ENCODE data around the gene KRT15.

KRT15 gene

DNA sequence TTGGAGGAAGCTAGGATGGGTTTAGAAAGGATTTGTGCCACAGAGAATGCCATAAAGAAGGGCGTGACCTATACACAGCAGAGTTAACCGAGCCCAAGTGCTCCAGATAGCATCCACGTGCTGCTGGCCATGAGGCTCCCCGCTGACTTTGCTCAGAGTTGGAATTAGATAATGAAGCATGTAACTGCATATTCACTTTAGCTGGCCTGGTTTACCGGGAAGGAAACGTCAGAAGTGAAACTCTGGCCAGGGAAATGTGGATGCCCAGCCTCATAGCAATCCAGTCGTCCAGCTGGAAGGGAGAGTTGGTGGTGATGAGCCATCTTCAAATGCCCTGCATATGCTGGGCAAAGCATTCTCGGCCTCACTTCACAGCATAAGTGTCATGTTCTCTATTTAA lies 43.8 kb downstream of the KRT15 start:
- Histone ChIP-seq H3K36me3 (ENCODE audit: control insufficient read depth, insufficient read depth, low read length) (no peaks in the 10 kb centered on the region), H3K4me1 (ENCODE audit: control insufficient read depth, insufficient read depth, low read length) (no peaks in the 10 kb centered on the region), H3K27ac (ENCODE audit: low read depth, low read length) (no peak overlapping the region), H3K9ac (ENCODE audit: low read length) (no peak overlapping the region), H3K27me3 (ENCODE audit: control insufficient read depth, insufficient read depth, low read length) (no peaks in the 10 kb centered on the region), H3K4me3 (ENCODE audit: low read depth, low read length) (no peak overlapping the region), H3K9me3 (ENCODE audit: control insufficient read depth, insufficient read depth, low read depth, low read length) (peaks cover 8% of the 10 kb centered on the region; the same call in 1 of the 2 replicates)

DNA sequence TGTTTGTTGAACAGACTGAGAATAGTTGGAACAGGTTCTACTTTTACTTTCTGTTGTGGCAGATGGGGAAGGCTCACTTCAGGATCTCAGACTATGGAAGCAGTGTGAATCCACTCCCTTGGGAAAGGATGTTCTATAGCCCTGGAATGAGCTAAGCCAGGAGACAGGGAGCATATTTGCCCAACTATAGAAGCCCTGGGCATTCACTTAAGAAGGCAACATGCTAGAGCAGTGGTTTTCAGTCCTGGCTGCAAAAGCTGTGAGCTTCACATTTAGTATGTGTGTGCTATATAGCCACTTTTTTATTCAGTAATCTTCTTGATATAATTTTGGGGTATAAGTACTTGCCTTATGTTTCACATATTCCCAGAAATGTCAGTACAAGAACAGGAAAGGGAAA lies 50.3 kb downstream of the KRT15 start:
- H3K4me3 ChIP-seq (ENCODE audit: low read depth, low read length): no peak overlapping the region
- H3K27me3 ChIP-seq (ENCODE audit: control insufficient read depth, insufficient read depth, low read length): no peaks in the 10 kb centered on the region
- no peak overlapping the region for H3K9ac ChIP-seq (ENCODE audit: low read length)
- H3K9me3 ChIP-seq (ENCODE audit: control insufficient read depth, insufficient read depth, low read depth, low read length): peaks cover 17% of the 10 kb centered on the region
- H3K4me1 ChIP-seq (ENCODE audit: control insufficient read depth, insufficient read depth, low read length): no peaks in the 10 kb centered on the region
- H3K27ac ChIP-seq (ENCODE audit: low read depth, low read length): no peak overlapping the region
- H3K36me3 ChIP-seq (ENCODE audit: control insufficient read depth, insufficient read depth, low read length): no peaks in the 10 kb centered on the region

DNA sequence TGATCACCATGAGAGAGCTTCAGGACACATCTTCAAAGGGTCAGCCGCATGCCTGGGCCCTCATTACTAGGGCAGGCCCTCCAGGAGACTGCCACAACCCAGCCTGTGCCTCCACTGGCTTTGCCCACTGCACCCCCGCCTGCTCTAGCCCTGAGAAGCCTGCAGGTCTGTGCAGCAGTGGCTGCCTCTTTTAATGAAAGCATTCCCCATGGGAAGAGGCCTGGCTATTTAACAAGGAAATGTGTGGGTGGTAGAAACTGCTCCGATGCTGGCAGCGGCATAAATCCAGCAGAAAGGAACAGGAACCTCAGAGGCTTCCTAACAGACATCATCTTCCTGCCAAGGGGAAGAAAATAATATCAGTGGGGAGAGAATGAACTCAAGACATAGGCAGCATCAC lies 51.1 kb downstream of the KRT15 start:
- no peaks in the 10 kb centered on the region for H3K27me3 ChIP-seq (ENCODE audit: control insufficient read depth, insufficient read depth, low read length)
- H3K4me3 ChIP-seq (ENCODE audit: low read depth, low read length): no peak overlapping the region
- H3K4me1 ChIP-seq (ENCODE audit: control insufficient read depth, insufficient read depth, low read length): no peaks in the 10 kb centered on the region
- H3K9ac ChIP-seq (ENCODE audit: low read length): no peak overlapping the region
- no peaks in the 10 kb centered on the region for H3K36me3 ChIP-seq (ENCODE audit: control insufficient read depth, insufficient read depth, low read length)
- H3K9me3 ChIP-seq (ENCODE audit: control insufficient read depth, insufficient read depth, low read depth, low read length): peaks cover 17% of the 10 kb centered on the region
- H3K27ac ChIP-seq (ENCODE audit: low read depth, low read length): no peak overlapping the region

DNA sequence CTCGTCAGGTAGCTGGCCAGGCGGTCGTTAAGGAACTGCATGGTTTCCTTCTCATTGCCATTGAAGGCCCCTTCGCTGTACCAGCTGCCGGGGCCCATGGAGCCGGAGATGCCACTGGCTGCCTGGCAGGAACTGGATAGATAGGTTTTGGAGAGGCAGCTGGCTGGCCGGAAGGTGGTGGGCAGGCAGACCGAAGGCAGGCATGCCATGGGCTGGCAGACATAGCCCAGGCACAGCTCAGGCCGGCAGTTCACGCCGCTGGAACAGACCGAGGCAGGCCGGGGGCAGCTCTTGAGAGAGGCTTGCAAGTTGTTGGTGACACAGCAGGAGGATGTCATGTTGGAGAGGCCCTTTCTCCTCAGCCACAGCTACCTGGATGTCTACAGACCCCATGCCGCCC lies 51.7 kb downstream of the KRT15 start, which contains the start of gene KRT32:
TSS of gene KRT32 (minus strand) at position 399 of the 400 bp plus-strand sequence. CDS start at position 338, 61 bp downstream.
- no peak within 1 kb of the TSS for H3K9ac ChIP-seq (ENCODE audit: low read length)
- peaks cover 17% of the 10 kb centered on the region for H3K9me3 ChIP-seq (ENCODE audit: control insufficient read depth, insufficient read depth, low read depth, low read length)
- H3K4me1 ChIP-seq (ENCODE audit: control insufficient read depth, insufficient read depth, low read length): no peaks in the 10 kb centered on the region
- no peaks in the 10 kb centered on the region for H3K36me3 ChIP-seq (ENCODE audit: control insufficient read depth, insufficient read depth, low read length)
- no peak within 1 kb of the TSS for H3K27ac ChIP-seq (ENCODE audit: low read depth, low read length)
- H3K27me3 ChIP-seq (ENCODE audit: control insufficient read depth, insufficient read depth, low read length): no peaks in the 10 kb centered on the region
- no peak within 1 kb of the TSS for H3K4me3 ChIP-seq (ENCODE audit: low read depth, low read length)

DNA sequence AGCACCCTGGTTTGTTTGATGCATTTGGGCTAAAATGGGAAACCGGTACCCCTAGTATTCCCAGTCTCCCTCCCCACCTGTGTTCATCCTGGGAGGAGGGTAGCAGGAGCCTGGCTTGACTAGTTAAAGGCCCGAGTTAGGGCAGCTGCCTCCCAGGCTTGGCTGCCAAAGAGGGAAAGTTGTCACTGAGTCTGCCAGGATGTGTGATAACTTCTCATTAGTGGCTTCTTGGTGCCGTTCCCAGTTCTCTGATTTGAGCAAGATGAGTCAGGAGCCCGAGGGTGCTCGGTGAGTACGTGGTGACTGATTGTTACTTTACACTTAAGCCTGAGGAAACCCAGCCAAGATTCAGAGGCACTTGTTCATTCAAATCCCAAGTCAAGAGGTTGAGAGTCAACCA lies 54.0 kb downstream of the KRT15 start:
- peaks cover 9% of the 10 kb centered on the region for H3K9me3 ChIP-seq (ENCODE audit: control insufficient read depth, insufficient read depth, low read depth, low read length)
- no peaks in the 10 kb centered on the region for H3K36me3 ChIP-seq (ENCODE audit: control insufficient read depth, insufficient read depth, low read length)
- H3K27me3 ChIP-seq (ENCODE audit: control insufficient read depth, insufficient read depth, low read length): no peaks in the 10 kb centered on the region
- H3K27ac ChIP-seq (ENCODE audit: low read depth, low read length): no peak overlapping the region
- no peak overlapping the region for H3K4me3 ChIP-seq (ENCODE audit: low read depth, low read length)
- no peaks in the 10 kb centered on the region for H3K4me1 ChIP-seq (ENCODE audit: control insufficient read depth, insufficient read depth, low read length)
- H3K9ac ChIP-seq (ENCODE audit: low read length): no peak overlapping the region

DNA sequence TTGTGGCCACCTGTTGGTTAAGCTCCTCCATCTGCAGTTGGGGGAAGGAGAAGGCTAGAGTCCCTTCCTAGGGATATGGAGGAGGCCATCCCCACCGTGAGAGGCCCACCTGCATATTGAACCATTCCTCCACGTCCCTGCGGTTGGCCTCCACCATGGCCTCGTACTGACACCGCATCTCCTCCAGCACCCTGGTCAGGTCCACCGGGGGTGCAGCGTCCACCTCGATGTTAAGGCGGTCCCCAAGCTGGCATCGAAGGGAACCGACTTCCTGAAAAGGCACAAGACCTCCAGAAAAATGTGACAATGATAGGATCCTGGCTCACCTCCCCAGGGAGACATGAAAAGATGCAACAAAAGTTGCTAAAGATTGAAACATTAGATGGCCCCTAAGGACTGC lies 54.5 kb downstream of the KRT15 start:
- H3K4me1 ChIP-seq (ENCODE audit: control insufficient read depth, insufficient read depth, low read length): no peaks in the 10 kb centered on the region
- H3K4me3 ChIP-seq (ENCODE audit: low read depth, low read length): no peak overlapping the region
- no peak overlapping the region for H3K9ac ChIP-seq (ENCODE audit: low read length)
- H3K9me3 ChIP-seq (ENCODE audit: control insufficient read depth, insufficient read depth, low read depth, low read length): peaks cover 9% of the 10 kb centered on the region
- H3K27ac ChIP-seq (ENCODE audit: low read depth, low read length): no peak overlapping the region
- no peaks in the 10 kb centered on the region for H3K27me3 ChIP-seq (ENCODE audit: control insufficient read depth, insufficient read depth, low read length)
- H3K36me3 ChIP-seq (ENCODE audit: control insufficient read depth, insufficient read depth, low read length): no peaks in the 10 kb centered on the region

DNA sequence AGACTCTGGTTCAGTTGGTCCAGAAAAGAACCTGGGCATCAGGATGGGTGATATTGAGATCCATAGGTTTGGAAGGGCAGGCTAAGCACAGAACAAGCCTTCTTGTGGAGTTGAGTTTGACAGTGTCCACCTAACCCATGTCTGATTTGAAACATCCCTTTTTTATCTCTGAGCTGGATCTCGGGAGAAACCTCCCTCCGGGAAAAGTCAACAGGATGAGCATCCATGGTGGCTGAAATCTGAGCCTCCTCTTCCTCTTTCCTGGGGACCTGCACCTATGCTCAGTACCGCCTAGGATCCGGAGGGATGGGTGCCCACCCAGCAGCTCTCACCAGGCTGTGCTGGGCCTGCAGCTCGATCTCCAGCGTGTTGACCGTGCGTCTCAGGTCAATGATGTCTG lies 54.9 kb downstream of the KRT15 start:
- H3K9ac ChIP-seq (ENCODE audit: low read length): no peak overlapping the region

More for the DNA sequence above, 54.9 kb downstream of the KRT15 start:
- Histone ChIP-seq H3K9me3 (ENCODE audit: control insufficient read depth, insufficient read depth, low read depth, low read length) (peaks cover 9% of the 10 kb centered on the region), H3K36me3 (ENCODE audit: control insufficient read depth, insufficient read depth, low read length) (no peaks in the 10 kb centered on the region), H3K27me3 (ENCODE audit: control insufficient read depth, insufficient read depth, low read length) (no peaks in the 10 kb centered on the region), H3K27ac (ENCODE audit: low read depth, low read length) (no peak overlapping the region), H3K4me1 (ENCODE audit: control insufficient read depth, insufficient read depth, low read length) (no peaks in the 10 kb centered on the region), H3K4me3 (ENCODE audit: low read depth, low read length) (no peak overlapping the region)
